Measurements from ENCODE around the gene ASTN2. TPM values are rescaled to one million over a fixed set of nuclear protein-coding genes. Genes with fewer than 3 reads are reported as not detected.
"Not testable (repeated sequence)": the region's sequence is repeated elsewhere in the genome, so short reads cannot be mapped to it uniquely, and the experiment has no call there.

Gene ASTN2
- total and polyA plus RNA-seq, 2 experiments from 2014 or later = 7.0 to 24.6 TPM

- TF ChIP-seq EZH2phosphoT487 (IDR thresholded peaks at IDR 0.05; ENCODE audit: unreplicated experiment) = no peak
Observed at GRCh38 chr9:116691607-116692006, 723.2 kb downstream of the ASTN2 start (continued).

- peaks cover 27% of the 10 kb centered on the region for H3K4me1 Mint-ChIP-seq
- not testable (repeated sequence) for H3K9me3 Mint-ChIP-seq; H2AFZ ChIP-seq; DNase-seq (ENCODE audit: low spot score); H3K27ac ChIP-seq (ENCODE audit: low read depth); H3K27ac Mint-ChIP-seq; H3K4me3 ChIP-seq; H3K36me3 Mint-ChIP-seq (ENCODE audit: low read depth); H3K36me3 ChIP-seq (ENCODE audit: insufficient read depth); H3K4me3 Mint-ChIP-seq; H3K4me2 ChIP-seq; H3F3A ChIP-seq (replicated peaks; ENCODE audit: low read depth); ATAC-seq; H3K9me2 ChIP-seq (ENCODE audit: insufficient read depth); H3K27me3 ChIP-seq (ENCODE audit: insufficient read depth)
- Histone ChIP-seq H4K20me1 (replicated peaks; ENCODE audit: insufficient read depth) (peaks cover 26% of the 10 kb centered on the region; the same call in 1 of the 2 replicates), H3K79me2 (replicated peaks; ENCODE audit: insufficient read depth) (peaks cover 75% of the 10 kb centered on the region), H3K4me1 (ENCODE audit: insufficient read depth) (peaks cover 28% of the 10 kb centered on the region)
- H3K27me3 Mint-ChIP-seq (ENCODE audit: insufficient read depth, low read depth, poor library complexity) = peaks cover 12% of the 10 kb centered on the region
Observed at GRCh38 chr9:116690805-116691204, 724.1 kb downstream of the ASTN2 start.

- Histone ChIP-seq H3K4me3 (no peak overlapping the region), H3K79me2 (replicated peaks; ENCODE audit: insufficient read depth) (peaks cover 64% of the 10 kb centered on the region), H3K4me1 (ENCODE audit: insufficient read depth) (peaks cover 28% of the 10 kb centered on the region), H3K9me2 (ENCODE audit: insufficient read depth) (0 out of 2 replicates have a peak, but pooled peaks cover 4% of the 10 kb centered on the region), H4K20me1 (replicated peaks; ENCODE audit: insufficient read depth) (peaks cover 23% of the 10 kb centered on the region; the same call in 1 of the 2 replicates), H3K27ac (ENCODE audit: low read depth) (no peak overlapping the region), H2AFZ (no peak overlapping the region), H3K4me2 (no peak overlapping the region), H3K27me3 (ENCODE audit: insufficient read depth) (no peaks in the 10 kb centered on the region), H3F3A (replicated peaks; ENCODE audit: low read depth) (no peaks in the 10 kb centered on the region), H3K36me3 (ENCODE audit: insufficient read depth) (no peaks in the 10 kb centered on the region)
- Mint-ChIP-seq H3K27me3 (ENCODE audit: insufficient read depth, low read depth, poor library complexity) (peaks cover 12% of the 10 kb centered on the region), H3K4me1 (peaks cover 27% of the 10 kb centered on the region), H3K27ac (no peak overlapping the region), H3K9me3 (peaks cover 3% of the 10 kb centered on the region), H3K36me3 (ENCODE audit: low read depth) (peaks cover 10% of the 10 kb centered on the region; the same call in 2 of the 3 replicates), H3K4me3 (no peak overlapping the region)
- DNase-seq (ENCODE audit: low spot score) = no peak
- ATAC-seq = no peak
- TF ChIP-seq CREB1 (CRISPR knock-in tag; IDR thresholded peaks at IDR 0.05; ENCODE audit: low read depth) (no peak), ZNF114 (CRISPR knock-in tag; IDR thresholded peaks at IDR 0.05) (no peak), ETS1 (IDR thresholded peaks at IDR 0.05) (no peak), NANOG (IDR thresholded peaks at IDR 0.05; ENCODE audit: borderline replicate concordance) (no peak), REST (IDR thresholded peaks at IDR 0.05; ENCODE audit: unreplicated experiment) (no peak), CTCF (conservative IDR thresholded peaks at IDR 0.05; ENCODE audit: low read depth in 2 of 2) (no peak), ZNF331 (CRISPR knock-in tag; IDR thresholded peaks at IDR 0.05; ENCODE audit: low read depth) (no peak), JUNB (IDR thresholded peaks at IDR 0.05; ENCODE audit: unreplicated experiment) (no peak)
Observed at GRCh38 chr9:116689486-116690032, 725.3 kb downstream of the ASTN2 start.

Data from GM23338 (cell line).